GM12878 (cell line): Measurements from ENCODE around the gene NPC2.

Experiments used
- CEBPZ ChIP-seq: fragments of 150-350 bp; IDR thresholded peaks from 2 replicates; pipeline ENCODE4 v1.6.1; 2016; ENCODE audit warnings: low read depth, low read length
- CHD2 ChIP-seq: IDR thresholded peaks from 2 replicates; pipeline ENCODE4 v1.6.1; 2011; ENCODE audit warnings: low read depth, low read length, improper control_type of control experiment, borderline replicate concordance
- CTCF ChIP-seq, 3 experiments: IDR thresholded peaks in 2 of 3; conservative IDR thresholded peaks in 1 of 3; 2 replicates each; pipeline ENCODE4 v1.5.1; 2011; ENCODE audit warnings: low read depth in 3 of 3, low read length in 3 of 3, mild to moderate bottlenecking in 3 of 3, control low read depth in 2 of 3, moderate library complexity in 2 of 3, inconsistent platforms in 1 of 3, mixed read lengths in 1 of 3; ENCODE audit not compliant: control insufficient read depth in 2 of 3, insufficient read depth in 1 of 3; ENCODE audit errors: extremely low read depth in 1 of 3
- HCFC1 ChIP-seq: fragments of 150-350 bp; IDR thresholded peaks from 2 replicates; pipeline ENCODE4 v1.6.1; 2014; ENCODE audit warnings: low read length
- MEF2A ChIP-seq: IDR thresholded peaks from 2 replicates; pipeline ENCODE4 v1.6.1; 2011; ENCODE audit warnings: low read depth, mild to moderate bottlenecking, low read length, moderate library complexity; ENCODE audit not compliant: insufficient read depth
- NBN ChIP-seq: fragments of 450-650 bp; IDR thresholded peaks from 2 replicates; pipeline ENCODE4 v1.6.1; 2016
- POLR2A ChIP-seq: IDR thresholded peaks from 2 replicates; pipeline ENCODE4 v1.6.1; 2011; ENCODE audit warnings: low read depth, mild to moderate bottlenecking, low read length
- TBL1XR1 ChIP-seq: IDR thresholded peaks from 2 replicates; pipeline ENCODE4 v1.6.1; 2012; ENCODE audit warnings: low read depth, low read length, improper control_type of control experiment
- YY1 ChIP-seq: IDR thresholded peaks from 2 replicates; pipeline ENCODE4 v1.6.1; 2011; ENCODE audit warnings: low read depth, mild to moderate bottlenecking, low read length
- ZBTB11 ChIP-seq: fragments of 450-650 bp; formaldehyde crosslinking; IDR thresholded peaks from 2 replicates; pipeline ENCODE4 v1.5.0; 2022; ENCODE audit warnings: mild to moderate bottlenecking, missing genetic modification characterization
- ZBTB33 ChIP-seq: fragments of 450-650 bp; IDR thresholded peaks from 2 replicates; pipeline ENCODE4 v1.6.1; 2017; ENCODE audit warnings: mild to moderate bottlenecking

- TF ChIP-seq NBN (no peak), CEBPZ (no peak), ZBTB11 (CRISPR knock-in tag) (no peak), HCFC1 (no peak), YY1 (no peak), TBL1XR1 (no peak), CHD2 (no peak), MEF2A (no peak), CTCF (IDR thresholded peaks at IDR 0.05 in 2 of 3, conservative IDR thresholded peaks at IDR 0.05 in 1 of 3; ENCODE audit: control insufficient read depth in 2 of 3, extremely low read depth in 1 of 3, insufficient read depth in 1 of 3, low read depth in 3 of 3, low read length in 3 of 3) (peak in 2 of 3 experiments; percentile 6 to 27; a peak in 2 of 6 replicates), ZBTB33 (no peak), POLR2A (no peak)
Measured at GRCh38 chr14:74508292-74508731, 15.2 kb upstream of the NPC2 start.
